Ascending aorta (tissue), 2 donors: Measurements from ENCODE around the gene FOXK1. TPM values are rescaled to one million over a fixed set of nuclear protein-coding genes. Genes with fewer than 3 reads are reported as not detected.
A peak's percentile ranks its signal among the peaks of the same experiment; 100 is the strongest.

ENCODE experiments used
- DNase-seq, 2 donors: peaks; one replicate each; pipeline ENCODE4 v3.0.0-alpha.2; 2019; ENCODE audit warnings: low spot score in 2 of 2
- H3K27ac ChIP-seq, 2 donors: fragments of 200-600 bp; sonication (generic); one replicate each; pipeline ENCODE4 v1.5.1; 2016 to 2017; ENCODE audit warnings: mild to moderate bottlenecking in 1 of 2
- H3K27me3 ChIP-seq: fragments of 200-600 bp; sonication (generic); one replicate; pipeline ENCODE4 v1.5.1; 2017
- H3K36me3 ChIP-seq, 2 donors: fragments of 200-600 bp; sonication (generic); one replicate each; pipeline ENCODE4 v1.5.1; 2016
- H3K4me1 ChIP-seq, 2 donors: fragments of 200-600 bp; sonication (generic); one replicate each; pipeline ENCODE4 v1.5.1; 2016 to 2017; ENCODE audit warnings: mild to moderate bottlenecking in 1 of 2
- H3K4me3 ChIP-seq, 2 donors: fragments of 200-600 bp; sonication (generic); one replicate each; pipeline ENCODE4 v1.5.1; 2016 to 2017; ENCODE audit warnings: mild to moderate bottlenecking in 1 of 2
- H3K9me3 ChIP-seq, 2 donors: fragments of 200-600 bp; sonication (generic); one replicate each; pipeline ENCODE4 v1.5.1; 2016
- intact Hi-C: fragments of 100-400 bp; cut with DNase I; formaldehyde crosslinking; loops from one replicate; pipeline ENCODE4 v1.15.1; 2023
- total RNA-seq: library from RNA; depleted of rRNA; stranded (reverse); fragments of >200 nt; gene quantifications from one replicate; pipeline ENCODE4 v1.1.0, GENCODE V29; 2016
- TF ChIP-seq, protein P1 (sequence below), 3 experiments: fragments of 200-600 bp in 2 of 3; fragments of 450-650 bp in 1 of 3; sonication (generic) in 2 of 3; IDR thresholded peaks; one replicate each; pipeline ENCODE4 v1.5.1; 2016 to 2019; ENCODE audit warnings: antibody characterized with exemption in 3 of 3, mild to moderate bottlenecking in 1 of 3, moderate library complexity in 1 of 3

FOXK1 gene
- total RNA-seq, 1 donor from 2014 or later = 31.7 TPM

DNA sequence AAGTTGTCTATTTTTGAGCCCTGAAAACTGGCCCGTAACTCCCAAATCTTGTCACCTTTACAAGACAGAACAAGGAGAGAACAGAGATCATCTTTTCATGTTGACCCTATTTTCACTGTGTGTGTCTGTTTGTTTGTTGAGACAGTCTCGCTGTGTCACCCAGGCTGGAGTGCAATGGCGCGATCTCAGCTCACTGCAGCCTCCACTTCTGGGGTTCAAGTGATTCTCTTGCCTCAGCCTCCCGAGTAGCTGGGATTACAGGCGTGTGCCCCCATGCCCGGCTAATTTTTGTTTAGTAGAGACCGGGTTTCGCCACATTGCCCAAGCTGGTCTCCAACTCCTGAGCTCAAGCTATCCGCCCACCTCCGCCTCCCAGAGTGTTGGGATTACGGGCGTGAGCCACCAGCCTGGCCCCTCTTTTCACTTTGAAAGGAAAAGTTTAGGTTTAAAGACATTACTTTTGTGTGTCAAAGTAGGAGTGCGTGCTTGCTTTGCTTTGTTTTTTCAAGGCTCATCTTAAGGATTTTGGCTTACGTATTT is 32.1 kb downstream of the FOXK1 start:
- no peak for DNase-seq
- Histone ChIP-seq H3K4me3 (no peak overlapping the region), H3K4me1 (peaks cover 5 to 20% of the 10 kb centered on the region in 2 donors), H3K27ac (peak overlapping the region in 1 of 2 donors; percentile 30), H3K36me3 (peaks cover 0 to 9% of the 10 kb centered on the region in 2 donors), H3K27me3 (no peaks in the 10 kb centered on the region), H3K9me3 (no peaks in the 10 kb centered on the region)
- TF ChIP-seq, protein P1, sequence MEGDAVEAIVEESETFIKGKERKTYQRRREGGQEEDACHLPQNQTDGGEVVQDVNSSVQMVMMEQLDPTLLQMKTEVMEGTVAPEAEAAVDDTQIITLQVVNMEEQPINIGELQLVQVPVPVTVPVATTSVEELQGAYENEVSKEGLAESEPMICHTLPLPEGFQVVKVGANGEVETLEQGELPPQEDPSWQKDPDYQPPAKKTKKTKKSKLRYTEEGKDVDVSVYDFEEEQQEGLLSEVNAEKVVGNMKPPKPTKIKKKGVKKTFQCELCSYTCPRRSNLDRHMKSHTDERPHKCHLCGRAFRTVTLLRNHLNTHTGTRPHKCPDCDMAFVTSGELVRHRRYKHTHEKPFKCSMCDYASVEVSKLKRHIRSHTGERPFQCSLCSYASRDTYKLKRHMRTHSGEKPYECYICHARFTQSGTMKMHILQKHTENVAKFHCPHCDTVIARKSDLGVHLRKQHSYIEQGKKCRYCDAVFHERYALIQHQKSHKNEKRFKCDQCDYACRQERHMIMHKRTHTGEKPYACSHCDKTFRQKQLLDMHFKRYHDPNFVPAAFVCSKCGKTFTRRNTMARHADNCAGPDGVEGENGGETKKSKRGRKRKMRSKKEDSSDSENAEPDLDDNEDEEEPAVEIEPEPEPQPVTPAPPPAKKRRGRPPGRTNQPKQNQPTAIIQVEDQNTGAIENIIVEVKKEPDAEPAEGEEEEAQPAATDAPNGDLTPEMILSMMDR (IDR thresholded peaks at IDR 0.05) = no peak
- intact Hi-C loops = no loop called here

- Histone ChIP-seq H3K4me3 (peak overlapping the region in 1 of 2 donors; percentile 15), H3K9me3 (no peaks in the 10 kb centered on the region), H3K4me1 (peaks cover 5 to 20% of the 10 kb centered on the region in 2 donors), H3K36me3 (peaks cover 0 to 9% of the 10 kb centered on the region in 2 donors), H3K27me3 (no peaks in the 10 kb centered on the region), H3K27ac (peak overlapping the region in 1 of 2 donors; percentile 30)
- intact Hi-C loops = loop anchor here (5.0 kb wide), 1 partner anchor 62 kb away; the partner anchor contains the start of gene AP5Z1
- no peak for DNase-seq
- TF ChIP-seq, protein P1 (IDR thresholded peaks at IDR 0.05) = no peak
Observed at GRCh38 chr7:4714767-4715409, 32.8 kb downstream of the FOXK1 start.

GRCh38 chr7:4715410-4715776 is 33.3 kb downstream of the FOXK1 start:
- intact Hi-C loops = loop anchor here (5.0 kb wide), 1 partner anchor 62 kb away; the partner anchor contains the start of gene AP5Z1
- H3K4me3 ChIP-seq = peak overlapping the region in 1 of 2 donors; percentile 15

GRCh38 chr7:4716946-4717795 is 35.1 kb downstream of the FOXK1 start:
- H3K9me3 ChIP-seq = no peaks in the 10 kb centered on the region
- intact Hi-C loops = loop anchor here (5.0 kb wide), 1 partner anchor 60 kb away; the partner anchor contains the start of gene AP5Z1
- H3K36me3 ChIP-seq = peaks cover under 1 to 4% of the 10 kb centered on the region in 2 donors
- TF ChIP-seq, protein P1 (IDR thresholded peaks at IDR 0.05) = no peak
- no peaks in the 10 kb centered on the region for H3K27me3 ChIP-seq
- no peak overlapping the region for H3K27ac ChIP-seq
- no peak for DNase-seq
- peaks cover 5 to 20% of the 10 kb centered on the region in 2 donors for H3K4me1 ChIP-seq
- no peak overlapping the region for H3K4me3 ChIP-seq

More at GRCh38 chr7:4715410-4715776, 33.3 kb downstream of the FOXK1 start:
- peak in 1 of 2 donors; percentile 87 for DNase-seq
- H3K27me3 ChIP-seq = no peaks in the 10 kb centered on the region
- TF ChIP-seq, protein P1 (IDR thresholded peaks at IDR 0.05) = no peak
- peaks cover 5 to 20% of the 10 kb centered on the region in 2 donors for H3K4me1 ChIP-seq
- peaks cover 0 to 9% of the 10 kb centered on the region in 2 donors for H3K36me3 ChIP-seq
- H3K27ac ChIP-seq = peak overlapping the region; percentile 39 to 48
- H3K9me3 ChIP-seq = no peaks in the 10 kb centered on the region

DNA sequence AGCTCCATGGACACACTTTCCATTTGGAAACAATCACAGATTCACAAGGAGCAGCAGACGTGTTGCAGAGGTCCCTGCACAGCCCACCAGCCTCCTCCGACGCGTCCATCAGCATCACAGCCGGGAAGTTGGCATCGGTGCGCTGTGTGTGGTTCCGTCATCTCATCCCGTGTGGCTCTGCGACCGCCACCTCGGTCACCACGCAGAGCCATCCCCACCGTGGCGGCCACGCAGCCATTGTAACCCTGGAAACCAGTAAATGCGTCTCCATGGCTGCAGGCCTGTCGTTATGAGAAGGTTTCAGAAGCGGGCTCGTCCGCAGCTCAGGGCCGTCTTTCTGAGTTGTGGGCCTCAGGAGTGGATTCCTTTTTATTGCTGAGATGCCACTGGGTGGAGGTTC is 36.0 kb downstream of the FOXK1 start:
- Histone ChIP-seq H3K36me3 (peaks cover 4% of the 10 kb centered on the region in 2 donors), H3K4me1 (peaks cover 5 to 24% of the 10 kb centered on the region in 2 donors), H3K27ac (no peak overlapping the region), H3K9me3 (no peaks in the 10 kb centered on the region), H3K27me3 (no peaks in the 10 kb centered on the region), H3K4me3 (no peak overlapping the region)
- intact Hi-C loops = loop anchor here (5.0 kb wide), 1 partner anchor 59 kb away; the partner anchor contains the start of gene AP5Z1
- TF ChIP-seq, protein P1 (IDR thresholded peaks at IDR 0.05) = no peak
- no peak for DNase-seq
